Measurements from ENCODE around the gene DYRK3. TPM values are rescaled to one million over a fixed set of nuclear protein-coding genes. Genes with fewer than 3 reads are reported as not detected.
A peak's percentile ranks its signal among the peaks of the same experiment; 100 is the strongest.

The DYRK3 gene
- total and polyA plus RNA-seq, 9 of the 15 experiments (the other 6 are each of a cell fraction or from before 2014, with no cell fraction given), result 4.5 to 33.7 (median 25.7) TPM

- TF ChIP-seq, protein P1, sequence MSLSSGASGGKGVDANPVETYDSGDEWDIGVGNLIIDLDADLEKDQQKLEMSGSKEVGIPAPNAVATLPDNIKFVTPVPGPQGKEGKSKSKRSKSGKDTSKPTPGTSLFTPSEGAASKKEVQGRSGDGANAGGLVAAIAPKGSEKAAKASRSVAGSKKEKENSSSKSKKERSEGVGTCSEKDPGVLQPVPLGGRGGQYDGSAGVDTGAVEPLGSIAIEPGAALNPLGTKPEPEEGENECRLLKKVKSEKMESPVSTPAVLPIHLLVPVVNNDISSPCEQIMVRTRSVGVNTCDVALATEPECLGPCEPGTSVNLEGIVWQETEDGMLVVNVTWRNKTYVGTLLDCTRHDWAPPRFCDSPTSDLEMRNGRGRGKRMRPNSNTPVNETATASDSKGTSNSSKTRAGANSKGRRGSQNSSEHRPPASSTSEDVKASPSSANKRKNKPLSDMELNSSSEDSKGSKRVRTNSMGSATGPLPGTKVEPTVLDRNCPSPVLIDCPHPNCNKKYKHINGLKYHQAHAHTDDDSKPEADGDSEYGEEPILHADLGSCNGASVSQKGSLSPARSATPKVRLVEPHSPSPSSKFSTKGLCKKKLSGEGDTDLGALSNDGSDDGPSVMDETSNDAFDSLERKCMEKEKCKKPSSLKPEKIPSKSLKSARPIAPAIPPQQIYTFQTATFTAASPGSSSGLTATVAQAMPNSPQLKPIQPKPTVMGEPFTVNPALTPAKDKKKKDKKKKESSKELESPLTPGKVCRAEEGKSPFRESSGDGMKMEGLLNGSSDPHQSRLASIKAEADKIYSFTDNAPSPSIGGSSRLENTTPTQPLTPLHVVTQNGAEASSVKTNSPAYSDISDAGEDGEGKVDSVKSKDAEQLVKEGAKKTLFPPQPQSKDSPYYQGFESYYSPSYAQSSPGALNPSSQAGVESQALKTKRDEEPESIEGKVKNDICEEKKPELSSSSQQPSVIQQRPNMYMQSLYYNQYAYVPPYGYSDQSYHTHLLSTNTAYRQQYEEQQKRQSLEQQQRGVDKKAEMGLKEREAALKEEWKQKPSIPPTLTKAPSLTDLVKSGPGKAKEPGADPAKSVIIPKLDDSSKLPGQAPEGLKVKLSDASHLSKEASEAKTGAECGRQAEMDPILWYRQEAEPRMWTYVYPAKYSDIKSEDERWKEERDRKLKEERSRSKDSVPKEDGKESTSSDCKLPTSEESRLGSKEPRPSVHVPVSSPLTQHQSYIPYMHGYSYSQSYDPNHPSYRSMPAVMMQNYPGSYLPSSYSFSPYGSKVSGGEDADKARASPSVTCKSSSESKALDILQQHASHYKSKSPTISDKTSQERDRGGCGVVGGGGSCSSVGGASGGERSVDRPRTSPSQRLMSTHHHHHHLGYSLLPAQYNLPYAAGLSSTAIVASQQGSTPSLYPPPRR (CRISPR knock-in tag; IDR thresholded peaks at IDR 0.05; ENCODE audit: borderline replicate concordance), result peak; percentile 21; the same call in 1 of the 2 replicates
- TF ChIP-seq CHCHD3 (CRISPR knock-in tag; IDR thresholded peaks at IDR 0.05), result no peak
- TF ChIP-seq ZNF121 (CRISPR knock-in tag; conservative IDR thresholded peaks at IDR 0.05), result no peak
- TF ChIP-seq, protein P2, sequence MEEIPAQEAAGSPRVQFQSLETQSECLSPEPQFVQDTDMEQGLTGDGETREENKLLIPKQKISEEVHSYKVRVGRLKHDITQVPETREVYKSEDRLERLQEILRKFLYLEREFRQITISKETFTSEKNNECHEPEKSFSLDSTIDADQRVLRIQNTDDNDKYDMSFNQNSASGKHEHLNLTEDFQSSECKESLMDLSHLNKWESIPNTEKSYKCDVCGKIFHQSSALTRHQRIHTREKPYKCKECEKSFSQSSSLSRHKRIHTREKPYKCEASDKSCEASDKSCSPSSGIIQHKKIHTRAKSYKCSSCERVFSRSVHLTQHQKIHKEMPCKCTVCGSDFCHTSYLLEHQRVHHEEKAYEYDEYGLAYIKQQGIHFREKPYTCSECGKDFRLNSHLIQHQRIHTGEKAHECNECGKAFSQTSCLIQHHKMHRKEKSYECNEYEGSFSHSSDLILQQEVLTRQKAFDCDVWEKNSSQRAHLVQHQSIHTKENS (CRISPR knock-in tag; IDR thresholded peaks at IDR 0.05), result no peak
- TF ChIP-seq RFX7 (CRISPR knock-in tag; IDR thresholded peaks at IDR 0.05), result no peak
- TF ChIP-seq, protein P3, sequence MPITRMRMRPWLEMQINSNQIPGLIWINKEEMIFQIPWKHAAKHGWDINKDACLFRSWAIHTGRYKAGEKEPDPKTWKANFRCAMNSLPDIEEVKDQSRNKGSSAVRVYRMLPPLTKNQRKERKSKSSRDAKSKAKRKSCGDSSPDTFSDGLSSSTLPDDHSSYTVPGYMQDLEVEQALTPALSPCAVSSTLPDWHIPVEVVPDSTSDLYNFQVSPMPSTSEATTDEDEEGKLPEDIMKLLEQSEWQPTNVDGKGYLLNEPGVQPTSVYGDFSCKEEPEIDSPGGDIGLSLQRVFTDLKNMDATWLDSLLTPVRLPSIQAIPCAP (CRISPR knock-in tag; IDR thresholded peaks at IDR 0.05; ENCODE audit: borderline replicate concordance), result no peak
- 0 out of 2 replicates have a peak, but pooled peaks have one; percentile 64 for TF ChIP-seq RBM14 (IDR thresholded peaks at IDR 0.05; ENCODE audit: borderline replicate concordance, insufficient read depth, low read depth, low read length)
- TF ChIP-seq CEBPB (tag; IDR thresholded peaks at IDR 0.05), result no peak
- no peak for TF ChIP-seq STAT5B (CRISPR knock-in tag; IDR thresholded peaks at IDR 0.05)
- TF ChIP-seq CREB5 (CRISPR knock-in tag; IDR thresholded peaks at IDR 0.05), result no peak
- TF ChIP-seq KDM5B (IDR thresholded peaks at IDR 0.05; ENCODE audit: insufficient replicate concordance, low read depth, low read length), result peak; percentile 94
- peak; percentile 96 for TF ChIP-seq HMGN3 (IDR thresholded peaks at IDR 0.05; ENCODE audit: borderline replicate concordance, extremely low read depth, insufficient read length, low read depth, low read length)
- no peak for TF ChIP-seq GATAD2B (IDR thresholded peaks at IDR 0.05; ENCODE audit: borderline replicate concordance)
- no peak for TF ChIP-seq ZFP1 (CRISPR knock-in tag; IDR thresholded peaks at IDR 0.05)
- TF ChIP-seq XRCC3 (IDR thresholded peaks at IDR 0.05), result no peak
- TF ChIP-seq ZBTB9 (CRISPR knock-in tag; IDR thresholded peaks at IDR 0.05), result peak; percentile 76; the same call in 1 of the 2 replicates
These were observed at the start of gene DYRK3 (continued) for GRCh38 chr1:206635080-206635977.
